Activated CD8-positive, alpha-beta memory T cell treated with anti-CD3 and anti-CD28 coated beads, Interleukin-2, amount 50 U/mL, for 1 hour (primary cell): ENCODE results near the gene HOXD9.

Experiments
- DNase-seq: peaks from one replicate; pipeline ENCODE4 v3.0.0-alpha.2; 2020; ENCODE audit errors: extremely low read depth

The HOXD9 gene

DNA sequence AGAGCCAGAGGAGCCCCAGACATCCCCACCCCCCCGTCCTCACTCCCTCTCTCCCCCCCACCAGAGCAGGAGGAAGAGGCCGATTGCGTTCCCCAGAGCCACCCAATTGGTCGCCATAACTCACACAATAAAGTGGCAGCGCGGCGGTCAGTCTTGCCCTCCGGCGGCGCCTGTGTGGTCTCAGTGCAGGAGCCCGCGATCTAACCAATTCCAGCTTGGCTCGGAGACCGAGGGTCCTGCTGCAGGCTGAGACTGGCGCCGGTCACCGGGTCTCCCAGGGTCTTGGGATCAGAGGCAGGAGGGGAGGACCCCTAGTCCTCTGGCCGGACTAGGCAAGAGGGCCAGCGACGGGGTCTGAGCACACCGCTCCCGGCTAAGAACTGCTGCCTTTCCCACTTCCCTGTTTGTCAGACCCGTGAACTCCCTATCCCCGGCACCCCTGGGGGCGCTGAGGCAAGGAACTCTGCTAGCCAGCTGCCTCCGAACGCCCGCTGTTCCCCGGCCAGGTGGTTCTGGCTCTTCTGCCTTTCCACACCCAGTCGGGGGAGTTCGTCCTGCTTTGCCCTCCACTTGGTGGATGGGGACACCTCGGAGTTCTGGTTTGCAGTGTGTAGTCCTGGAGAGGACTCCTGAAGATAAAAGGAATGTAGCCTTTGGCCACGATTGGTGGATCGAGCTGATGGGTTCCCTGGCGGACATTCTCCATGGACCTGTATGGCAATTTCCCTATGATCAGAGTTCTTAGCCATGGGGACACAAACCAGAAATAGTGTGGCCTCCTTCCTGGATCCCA is 24.0 kb upstream of the HOXD9 start:
- no peak for DNase-seq

DNA sequence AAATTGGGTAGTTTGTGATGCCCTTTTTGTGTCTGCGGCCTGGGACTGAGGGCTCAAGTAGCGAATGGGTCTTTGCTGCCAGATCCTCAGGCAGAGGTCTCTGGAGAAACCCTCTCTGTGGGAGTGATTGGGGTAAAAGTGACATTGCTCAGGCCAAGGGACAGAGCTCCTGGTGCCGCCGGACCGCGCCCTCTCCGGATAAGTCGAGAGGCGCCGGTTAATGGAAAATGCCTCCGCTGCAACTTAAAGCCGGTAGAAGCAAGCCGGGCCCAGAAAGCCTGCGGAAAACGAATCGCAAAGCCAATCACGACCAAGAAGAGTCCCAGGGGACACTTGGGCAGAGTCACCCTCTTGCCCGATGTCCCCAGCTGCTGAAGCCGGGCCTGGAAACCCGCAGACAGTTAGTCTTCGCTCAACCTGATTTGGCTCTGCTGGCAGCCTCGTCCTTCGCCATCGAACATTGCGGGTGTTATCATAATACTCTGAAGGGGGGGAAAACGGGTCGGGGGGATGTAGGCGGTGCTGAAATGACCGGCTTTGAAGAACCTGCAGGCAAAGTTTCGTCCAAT is 23.3 kb upstream of the HOXD9 start:
- no peak for DNase-seq

DNA sequence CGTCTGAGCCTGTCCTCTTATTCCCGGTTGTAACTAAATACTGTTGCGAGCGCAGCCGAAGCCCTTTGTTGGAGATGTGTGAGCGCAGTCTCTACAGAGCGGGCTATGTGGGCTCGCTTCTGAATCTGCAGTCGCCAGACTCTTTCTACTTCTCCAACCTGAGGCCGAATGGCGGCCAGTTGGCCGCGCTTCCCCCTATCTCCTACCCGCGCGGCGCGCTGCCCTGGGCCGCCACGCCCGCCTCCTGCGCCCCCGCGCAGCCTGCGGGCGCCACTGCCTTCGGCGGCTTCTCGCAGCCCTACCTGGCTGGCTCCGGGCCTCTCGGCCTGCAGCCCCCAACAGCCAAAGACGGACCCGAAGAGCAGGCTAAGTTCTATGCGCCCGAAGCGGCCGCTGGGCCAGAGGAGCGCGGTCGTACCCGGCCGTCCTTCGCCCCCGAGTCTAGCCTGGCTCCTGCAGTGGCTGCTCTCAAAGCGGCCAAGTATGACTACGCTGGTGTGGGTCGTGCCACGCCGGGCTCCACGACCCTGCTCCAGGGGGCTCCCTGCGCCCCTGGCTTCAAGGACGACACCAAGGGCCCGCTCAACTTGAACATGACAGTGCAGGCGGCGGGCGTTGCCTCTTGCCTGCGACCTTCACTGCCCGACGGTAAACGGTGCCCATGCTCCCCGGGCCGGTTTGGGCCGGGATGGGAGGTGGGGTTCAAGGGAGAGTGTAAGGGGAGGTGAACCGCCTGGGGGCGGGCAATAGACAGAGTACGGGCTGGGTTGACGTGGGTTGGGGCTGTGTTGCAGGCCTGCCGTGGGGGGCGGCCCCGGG is 22.6 kb upstream of the HOXD9 start, which contains the start of gene HOXD12:
HOXD12 (plus strand) TSS at position 68 of the 819 bp plus-strand sequence; CDS start at position 75, 7 bp downstream.
- DNase-seq: no peak

DNA sequence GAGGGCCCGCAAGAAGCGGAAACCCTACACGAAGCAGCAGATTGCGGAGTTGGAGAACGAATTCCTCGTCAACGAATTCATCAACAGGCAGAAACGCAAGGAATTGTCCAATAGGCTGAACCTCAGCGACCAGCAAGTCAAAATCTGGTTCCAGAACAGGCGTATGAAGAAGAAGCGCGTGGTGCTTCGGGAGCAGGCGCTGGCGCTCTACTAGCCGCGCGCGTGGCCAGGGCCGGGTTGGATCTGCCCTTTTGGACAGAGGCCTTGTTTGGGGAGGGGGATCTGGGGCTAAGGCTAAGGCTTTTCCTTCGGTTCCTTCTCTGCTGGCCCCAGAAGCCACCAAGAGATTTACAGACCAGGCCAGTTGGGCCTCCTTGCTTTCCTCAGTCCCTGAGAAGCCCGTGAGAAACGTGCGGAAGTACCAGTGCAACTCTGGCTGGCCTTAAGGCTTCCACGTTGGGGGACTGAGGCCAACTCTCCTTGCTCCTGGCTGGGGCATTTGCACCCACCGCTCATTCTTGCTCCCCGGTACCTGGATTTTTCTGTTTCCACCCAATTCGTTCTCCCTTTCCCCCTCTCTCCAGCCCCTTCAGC is 21.9 kb upstream of the HOXD9 start:
- no peak for DNase-seq

DNA sequence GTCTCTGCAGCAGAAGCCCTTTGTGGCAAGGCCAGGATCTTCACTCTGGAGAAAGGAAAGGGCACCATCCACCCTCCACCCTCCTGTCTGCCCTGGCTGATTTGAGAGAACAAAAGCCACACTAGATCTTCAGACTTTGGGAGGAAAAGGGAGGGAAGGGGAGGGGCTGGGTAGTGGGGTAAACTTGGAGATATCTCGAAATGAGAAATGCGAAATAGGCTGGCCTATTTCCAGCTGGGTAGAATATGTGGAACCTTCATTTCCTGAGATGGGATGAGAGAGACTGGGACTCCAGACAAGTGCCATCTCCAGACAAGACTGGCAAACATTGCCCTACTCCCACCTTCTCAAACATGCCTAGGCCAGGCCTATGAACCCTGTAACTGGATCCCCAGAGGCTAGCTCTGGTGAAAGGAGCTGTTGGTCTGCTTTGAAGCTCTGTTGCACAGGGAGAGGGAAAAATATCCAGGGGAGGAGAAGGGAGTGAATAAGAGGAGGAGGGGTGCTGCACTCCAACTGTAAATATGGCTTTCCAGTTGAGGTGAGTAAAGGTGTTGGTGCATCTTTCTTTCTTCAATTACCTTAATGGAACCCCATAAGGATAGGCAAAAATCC is 21.2 kb upstream of the HOXD9 start:
- no peak for DNase-seq

DNA sequence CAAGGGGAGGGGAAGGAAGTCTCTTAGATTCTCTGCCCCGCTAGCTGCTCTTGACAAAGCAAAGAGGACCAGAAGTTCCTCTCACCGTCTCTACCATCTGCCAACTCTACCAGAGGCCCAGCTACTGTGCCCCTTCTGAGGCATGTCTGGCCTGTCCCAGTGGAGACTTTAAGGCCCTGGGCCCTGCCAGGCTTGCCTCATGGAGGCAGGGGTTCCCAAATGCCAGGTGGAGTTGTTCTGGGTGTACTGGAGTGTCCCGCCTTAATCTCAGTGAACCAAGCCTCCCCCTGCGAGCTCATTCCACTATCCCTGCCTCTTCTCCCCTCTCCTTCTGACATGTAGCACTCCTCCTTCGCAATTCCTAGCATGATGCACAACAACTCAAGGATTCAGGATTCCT is 20.7 kb upstream of the HOXD9 start:
- DNase-seq: no peak

DNA sequence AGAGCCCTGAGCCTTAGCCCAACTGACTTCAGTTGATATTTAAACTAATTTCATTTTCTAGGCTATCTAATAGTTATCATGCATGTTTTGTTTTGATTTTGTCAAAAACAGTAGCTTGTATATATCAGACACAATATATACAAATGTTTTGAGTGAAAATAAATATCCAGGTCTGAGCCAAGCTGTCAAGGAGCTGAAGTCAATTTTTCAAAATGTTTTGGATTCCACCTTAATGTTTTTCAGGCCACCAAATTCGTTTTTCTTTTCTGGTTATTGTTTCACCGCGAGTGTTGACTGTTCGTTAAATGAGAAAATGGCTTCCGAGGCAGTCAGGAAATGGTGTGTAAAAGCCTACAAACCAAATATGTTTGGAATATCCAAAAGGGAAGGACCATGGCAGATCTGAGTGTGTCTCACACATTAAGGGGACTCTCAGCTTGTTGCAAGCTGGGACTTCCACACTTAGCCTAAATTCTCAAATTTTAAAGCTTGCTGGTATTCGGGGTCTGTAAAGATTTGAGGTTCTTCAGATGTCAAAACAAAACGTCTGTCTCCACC is 20.1 kb upstream of the HOXD9 start:
- no peak for DNase-seq

DNA sequence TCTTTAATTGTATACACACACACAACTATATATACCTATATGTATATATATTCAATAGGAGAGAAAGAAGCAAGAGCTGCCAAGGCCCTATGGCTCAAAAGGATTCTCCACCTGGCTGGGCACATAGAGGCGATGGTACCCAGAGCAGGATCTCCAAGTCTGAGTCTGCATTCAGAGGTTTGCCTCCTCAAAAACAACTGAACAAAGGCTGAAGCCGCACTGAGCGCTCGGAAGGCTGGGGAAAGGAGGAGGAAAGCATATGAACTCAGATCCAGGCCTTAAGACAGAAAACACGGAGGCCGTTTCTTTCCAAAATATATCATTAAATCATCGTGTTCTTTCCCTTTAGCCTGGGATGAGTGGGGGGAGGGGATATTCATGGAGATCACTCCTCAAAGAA is 19.3 kb upstream of the HOXD9 start:
- DNase-seq: no peak

DNA sequence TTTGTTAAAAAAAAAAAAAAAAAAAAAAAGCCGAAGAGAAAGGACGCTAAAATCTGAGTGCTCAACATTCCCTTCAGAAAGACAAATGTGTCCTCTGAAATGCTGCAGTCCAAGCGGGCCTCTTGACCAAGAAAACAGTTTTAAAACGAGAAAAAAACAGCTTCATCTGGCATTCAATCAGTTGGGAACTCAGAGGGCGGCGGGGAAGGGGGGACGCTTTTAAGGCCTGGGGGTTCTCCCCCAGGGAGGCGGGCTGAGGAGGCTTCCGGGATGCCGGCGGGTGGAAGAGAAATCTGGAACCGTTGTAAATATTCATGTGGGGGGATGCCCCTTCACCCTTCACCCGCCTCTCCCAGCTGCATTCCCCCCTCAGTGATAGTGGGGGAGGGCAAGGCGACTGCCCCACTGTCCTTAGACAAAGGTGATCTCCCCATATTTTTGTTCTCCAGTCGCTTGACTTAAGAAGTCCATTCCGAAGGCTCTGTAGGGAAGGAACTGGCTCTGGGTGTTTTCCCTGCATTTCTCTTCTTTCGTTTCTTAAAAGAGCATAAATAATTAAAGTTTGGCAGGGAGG is 18.7 kb upstream of the HOXD9 start:
- DNase-seq: no peak

DNA sequence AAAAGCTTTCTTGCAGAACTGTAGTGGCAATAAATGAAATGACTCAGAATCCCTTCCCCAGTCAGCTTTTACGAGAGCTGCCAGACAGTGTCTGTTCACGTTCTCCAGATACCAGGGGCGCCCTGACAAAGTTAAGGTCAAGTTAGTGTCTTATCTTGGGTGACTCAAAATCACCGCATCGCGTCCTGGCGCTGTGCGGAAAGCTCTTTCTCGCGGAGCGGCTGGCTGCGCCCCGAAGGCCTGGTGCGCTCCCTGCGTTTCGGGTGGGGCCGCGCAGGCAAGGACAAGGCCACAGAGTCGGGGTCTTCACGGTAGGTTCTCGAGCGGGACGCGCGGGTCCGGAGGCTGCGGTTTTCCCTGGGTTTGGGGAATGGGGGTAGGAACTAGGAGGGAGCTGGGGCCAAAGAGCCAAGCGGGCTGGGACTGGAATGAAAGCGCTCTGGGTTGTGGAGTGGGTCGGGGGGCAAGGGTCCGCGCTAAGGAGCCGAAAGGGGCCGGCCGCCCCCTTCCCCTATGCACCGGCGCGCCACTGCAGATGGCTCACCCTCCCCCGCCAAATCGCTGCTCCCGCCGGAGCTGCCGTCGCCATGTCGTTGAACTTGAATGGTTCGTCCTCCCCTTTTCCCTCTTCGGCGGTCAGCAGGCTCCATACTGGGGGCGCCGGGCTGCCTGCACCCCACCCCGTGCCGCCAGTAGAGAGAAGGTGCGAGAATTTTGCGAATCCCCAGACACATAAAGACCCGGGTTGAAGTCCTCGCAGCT is 18.0 kb upstream of the HOXD9 start:
- DNase-seq: no peak

DNA sequence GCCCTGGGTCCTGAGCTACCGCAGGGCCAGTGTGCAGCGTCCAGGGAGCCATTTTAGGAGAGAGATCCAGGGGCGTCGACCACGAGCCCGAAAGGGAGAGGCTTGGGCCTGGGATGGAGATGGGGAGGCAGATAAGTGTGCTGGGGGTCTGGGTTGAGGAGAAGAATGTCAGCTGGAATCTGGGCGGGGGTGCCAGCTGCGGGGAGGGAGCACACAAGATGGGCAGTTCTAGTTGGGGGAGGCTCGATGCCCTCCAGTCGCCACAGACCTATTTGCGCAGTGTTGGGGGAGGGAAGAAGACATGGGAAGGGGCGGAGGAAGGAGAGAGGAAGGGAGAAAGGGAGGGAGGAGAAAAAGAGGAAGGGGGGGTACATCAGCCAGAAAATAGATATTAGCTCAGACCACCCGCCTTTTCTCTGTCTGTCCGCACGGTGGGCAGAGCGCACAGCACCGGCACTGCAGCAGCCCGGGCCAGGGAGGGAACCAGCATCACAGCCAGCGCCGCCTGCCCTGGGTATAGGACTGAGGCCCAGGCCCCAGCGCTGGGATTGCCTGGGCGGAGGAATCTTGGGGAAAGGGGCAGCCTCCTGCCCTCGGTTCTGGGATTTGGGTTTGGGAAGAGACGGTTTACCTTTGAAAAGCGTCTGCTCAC is 17.3 kb upstream of the HOXD9 start:
- DNase-seq: no peak

DNA sequence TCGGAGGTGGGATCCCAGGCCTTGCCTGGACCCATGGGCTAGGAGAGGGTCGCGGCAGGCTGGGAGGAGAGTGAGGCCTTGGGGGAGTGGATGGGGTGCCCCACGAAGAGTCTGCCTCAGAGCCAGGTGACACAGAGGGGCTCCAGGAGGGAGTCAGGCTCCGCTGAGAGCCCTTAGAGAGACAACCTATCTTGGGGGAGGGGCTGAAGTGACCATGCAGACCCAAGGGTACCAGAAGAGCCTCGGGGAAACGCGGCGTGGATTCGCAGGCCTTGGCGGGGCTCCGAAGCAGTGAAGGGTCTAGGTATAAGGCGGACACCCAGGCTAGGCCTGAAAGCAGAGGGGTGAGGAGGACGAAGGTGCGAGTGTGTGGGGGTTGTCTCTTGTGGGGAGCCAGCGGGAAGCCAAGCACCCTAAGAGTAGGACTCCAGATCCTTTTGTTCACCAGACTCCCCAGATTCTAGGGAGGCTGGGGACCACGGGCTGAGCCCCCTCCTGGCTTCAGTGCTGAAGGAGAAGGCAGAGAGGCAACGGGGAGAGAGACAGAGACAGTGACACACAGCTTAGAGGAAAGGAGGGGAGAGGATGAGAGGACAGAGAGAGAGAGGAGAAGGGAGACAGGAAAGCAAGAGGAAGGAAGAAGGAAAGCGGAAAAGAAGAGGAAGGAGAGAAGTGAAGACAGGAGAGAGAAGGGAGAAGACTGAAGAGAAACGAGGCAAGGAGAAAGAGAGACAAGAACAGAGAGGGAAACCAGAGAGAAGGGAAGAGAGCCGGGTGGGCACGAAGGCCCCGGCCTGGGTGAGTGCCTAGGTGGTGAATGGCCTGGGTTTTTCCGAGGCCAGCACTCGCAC is 16.6 kb upstream of the HOXD9 start:
- no peak for DNase-seq

DNA sequence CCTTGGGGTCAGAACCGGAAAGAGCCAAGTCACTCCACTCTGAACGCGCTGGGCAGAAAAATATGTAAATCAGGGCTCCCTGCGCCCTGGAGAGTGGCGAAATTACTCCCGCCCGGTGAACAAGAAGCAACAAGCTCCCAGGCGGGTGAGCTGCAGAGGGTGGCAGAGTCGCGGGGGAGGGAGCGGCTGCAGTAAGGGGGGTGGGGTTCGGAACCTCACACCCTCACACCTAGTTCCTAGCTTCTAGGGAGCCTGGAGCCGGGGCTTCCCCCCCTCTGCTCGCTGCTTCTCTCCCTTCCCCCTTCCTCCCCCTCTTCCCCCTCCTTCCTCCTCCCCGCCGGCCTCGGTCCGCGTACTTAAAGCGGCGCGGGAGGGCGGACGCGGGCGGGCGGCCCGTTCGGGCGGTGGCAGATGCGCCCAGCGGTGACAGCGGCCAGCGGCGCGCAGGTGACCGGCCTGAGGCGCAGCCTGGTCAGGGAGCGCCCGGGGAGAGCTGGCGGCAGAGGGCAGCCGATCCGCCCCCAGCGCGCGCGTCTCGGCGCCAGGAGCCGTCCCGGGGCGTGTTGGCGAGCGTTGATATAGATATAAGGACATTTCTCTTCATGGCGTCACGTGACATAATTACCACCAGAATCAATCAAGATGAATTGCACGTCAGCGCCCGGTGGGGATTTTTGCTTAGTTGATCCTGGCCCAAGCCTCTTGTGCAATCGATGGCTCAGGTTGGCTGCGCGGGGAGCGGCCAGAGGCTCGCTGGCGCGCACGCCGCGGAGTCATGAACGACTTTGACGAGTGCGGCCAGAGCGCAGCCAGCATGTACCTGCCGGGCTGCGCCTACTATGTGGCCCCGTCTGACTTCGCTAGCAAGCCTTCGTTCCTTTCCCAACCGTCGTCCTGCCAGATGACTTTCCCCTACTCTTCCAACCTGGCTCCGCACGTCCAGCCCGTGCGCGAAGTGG is 15.7 kb upstream of the HOXD9 start, which contains the start of gene HOXD11:
HOXD11 (plus strand) TSS at position 700 of the 959 bp plus-strand sequence; CDS start at position 776, 76 bp downstream.
- DNase-seq: no peak

DNA sequence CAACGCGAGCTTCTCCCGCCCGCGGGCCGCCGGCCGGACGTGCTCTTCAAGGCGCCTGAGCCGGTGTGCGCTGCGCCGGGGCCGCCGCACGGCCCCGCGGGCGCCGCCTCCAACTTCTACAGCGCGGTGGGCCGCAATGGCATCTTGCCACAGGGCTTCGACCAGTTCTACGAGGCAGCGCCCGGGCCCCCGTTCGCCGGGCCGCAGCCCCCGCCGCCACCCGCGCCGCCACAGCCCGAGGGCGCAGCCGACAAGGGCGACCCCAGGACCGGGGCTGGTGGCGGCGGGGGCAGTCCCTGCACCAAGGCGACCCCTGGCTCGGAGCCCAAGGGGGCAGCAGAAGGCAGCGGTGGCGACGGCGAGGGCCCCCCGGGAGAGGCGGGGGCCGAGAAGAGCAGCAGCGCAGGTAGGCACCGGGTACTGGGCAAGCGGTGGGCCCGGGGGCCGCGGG is 14.8 kb upstream of the HOXD9 start:
- no peak for DNase-seq

DNA sequence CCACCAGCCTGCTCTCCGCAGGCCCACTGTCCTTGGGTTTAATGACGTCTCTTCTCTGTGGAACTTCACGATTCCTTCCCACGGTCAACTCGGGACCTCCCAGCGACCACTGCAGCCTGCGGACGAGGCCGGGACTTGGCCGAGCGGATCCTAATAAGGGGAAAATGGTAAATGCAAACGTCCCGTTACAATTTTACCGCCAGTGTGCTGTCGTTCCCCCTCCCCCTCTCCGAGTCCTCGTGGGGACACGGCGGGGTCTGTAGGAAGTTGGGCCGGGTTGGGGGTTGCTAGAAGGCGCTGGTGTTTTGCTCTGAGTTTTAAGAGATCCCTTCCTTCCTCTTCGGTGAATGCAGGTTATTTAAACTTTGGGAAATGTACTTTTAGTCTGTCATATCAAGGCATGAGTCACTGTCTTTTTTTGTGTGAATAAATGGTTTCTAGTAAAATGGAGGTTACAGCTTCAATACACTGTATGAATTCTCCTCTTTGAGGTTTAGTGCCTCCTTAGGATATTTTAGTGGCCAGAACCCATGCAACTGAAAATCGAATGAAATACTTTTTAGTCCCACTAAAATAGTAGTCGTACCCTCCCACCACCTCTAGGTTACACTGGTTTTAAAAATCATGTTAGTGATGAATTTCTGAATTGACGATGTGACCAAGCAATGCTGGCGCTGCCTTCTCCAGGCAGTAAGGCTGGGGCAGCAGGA is 13.2 kb upstream of the HOXD9 start:
- no peak for DNase-seq

DNA sequence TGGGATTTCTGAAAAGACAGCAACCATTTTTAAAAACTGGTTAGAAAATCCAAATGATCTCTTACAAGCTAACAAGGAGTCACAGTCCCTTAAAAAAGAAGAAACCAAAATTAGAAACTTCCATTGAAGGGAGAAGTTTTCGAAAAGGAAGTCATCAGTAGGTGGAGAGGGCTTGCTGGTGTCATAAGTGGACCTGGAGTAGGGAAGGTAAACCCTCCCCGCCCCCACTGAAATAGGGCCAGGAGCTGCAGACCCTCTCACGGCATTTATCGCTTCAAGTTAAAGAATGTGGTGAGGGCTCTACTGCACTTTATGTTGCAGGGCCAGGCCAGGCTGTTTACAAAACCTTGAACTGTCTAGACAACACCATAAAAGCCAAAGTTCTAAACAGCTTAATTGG is 12.6 kb upstream of the HOXD9 start:
- DNase-seq: no peak
